ENCODE data around the gene PNMA8A. TPM values are rescaled to one million over a fixed set of nuclear protein-coding genes. Genes with fewer than 3 reads are reported as not detected.

Gene PNMA8A
- total and polyA plus RNA-seq, 4 donors = 0.37 to 13.1 (median 5.4) TPM

DNA sequence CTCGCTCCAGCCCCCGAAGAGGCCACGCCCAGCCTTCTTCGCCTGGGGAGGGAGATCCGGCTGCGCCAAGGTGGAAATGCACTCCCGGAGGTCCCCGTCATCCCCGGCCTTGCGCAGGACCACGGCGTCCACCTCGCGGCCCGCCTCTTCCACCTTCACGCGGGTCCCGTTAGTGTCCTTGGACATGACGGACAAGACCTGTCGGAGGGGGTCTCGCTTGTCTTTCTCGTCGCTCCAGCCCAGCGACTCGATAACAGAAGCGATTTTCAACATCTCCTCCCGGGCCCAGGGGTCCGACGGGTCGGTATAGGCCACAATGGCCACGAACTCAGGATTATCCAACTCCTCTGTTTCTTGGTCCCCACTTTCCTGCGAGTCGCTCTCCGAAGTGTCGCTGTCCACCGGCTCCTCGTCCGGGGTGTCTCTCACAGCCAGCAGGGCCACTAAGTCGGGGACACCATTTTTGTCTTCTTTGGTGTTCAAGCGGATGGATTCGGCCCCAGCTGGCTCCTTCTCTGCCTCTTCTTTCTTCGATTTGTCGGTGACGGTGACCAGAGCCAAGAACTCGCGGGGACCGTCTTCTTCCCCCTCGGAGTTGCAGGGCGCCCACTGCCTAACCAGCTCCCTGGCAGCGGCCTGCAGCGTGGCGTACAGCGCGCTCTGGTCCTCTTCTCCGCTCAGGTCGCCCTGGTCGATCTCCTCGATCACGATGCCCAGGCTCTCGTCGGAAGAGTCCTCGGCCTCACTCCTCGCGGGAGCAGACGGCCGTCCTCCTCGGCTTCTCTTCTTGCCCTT lies 23.0 kb upstream of the PNMA8A start:
- TF ChIP-seq, protein P1, sequence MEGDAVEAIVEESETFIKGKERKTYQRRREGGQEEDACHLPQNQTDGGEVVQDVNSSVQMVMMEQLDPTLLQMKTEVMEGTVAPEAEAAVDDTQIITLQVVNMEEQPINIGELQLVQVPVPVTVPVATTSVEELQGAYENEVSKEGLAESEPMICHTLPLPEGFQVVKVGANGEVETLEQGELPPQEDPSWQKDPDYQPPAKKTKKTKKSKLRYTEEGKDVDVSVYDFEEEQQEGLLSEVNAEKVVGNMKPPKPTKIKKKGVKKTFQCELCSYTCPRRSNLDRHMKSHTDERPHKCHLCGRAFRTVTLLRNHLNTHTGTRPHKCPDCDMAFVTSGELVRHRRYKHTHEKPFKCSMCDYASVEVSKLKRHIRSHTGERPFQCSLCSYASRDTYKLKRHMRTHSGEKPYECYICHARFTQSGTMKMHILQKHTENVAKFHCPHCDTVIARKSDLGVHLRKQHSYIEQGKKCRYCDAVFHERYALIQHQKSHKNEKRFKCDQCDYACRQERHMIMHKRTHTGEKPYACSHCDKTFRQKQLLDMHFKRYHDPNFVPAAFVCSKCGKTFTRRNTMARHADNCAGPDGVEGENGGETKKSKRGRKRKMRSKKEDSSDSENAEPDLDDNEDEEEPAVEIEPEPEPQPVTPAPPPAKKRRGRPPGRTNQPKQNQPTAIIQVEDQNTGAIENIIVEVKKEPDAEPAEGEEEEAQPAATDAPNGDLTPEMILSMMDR (IDR thresholded peaks at IDR 0.05; ENCODE audit: control extremely low read depth, extremely low read depth) = no peak
- Histone ChIP-seq H3K9me3 (ENCODE audit: control insufficient read depth in 4 of 4, insufficient read depth in 3 of 4, low read length in 3 of 4) (peaks cover 0 to 2% (median 0%) of the 10 kb centered on the region in 4 donors), H3K4me1 (ENCODE audit: control insufficient read depth in 5 of 5, insufficient read depth in 5 of 5, low read length in 5 of 5) (peaks cover 0 to 37% (median 2%) of the 10 kb centered on the region in 5 donors), H3K9ac (ENCODE audit: insufficient read depth in 1 of 2, low read length in 2 of 2) (no peak overlapping the region), H3K27me3 (ENCODE audit: control insufficient read depth in 3 of 3, insufficient read depth in 3 of 3, low read length in 2 of 3) (peaks cover 0 to 41% (median 3%) of the 10 kb centered on the region in 3 donors), H3K4me3 (no peak overlapping the region), H3K27ac (ENCODE audit: low read depth in 1 of 2, low read length in 1 of 2) (no peak overlapping the region), H3K36me3 (ENCODE audit: control insufficient read depth in 4 of 4, insufficient read depth in 4 of 4, low read length in 4 of 4) (no peaks in the 10 kb centered on the region)
- no peak for DNase-seq
- ATAC-seq (ENCODE audit: insufficient read depth, low FRiP score) = no peak
- 31 to 56% methylated on average over 67 of the region's 67 CpGs for WGBS, 2 donors

DNA sequence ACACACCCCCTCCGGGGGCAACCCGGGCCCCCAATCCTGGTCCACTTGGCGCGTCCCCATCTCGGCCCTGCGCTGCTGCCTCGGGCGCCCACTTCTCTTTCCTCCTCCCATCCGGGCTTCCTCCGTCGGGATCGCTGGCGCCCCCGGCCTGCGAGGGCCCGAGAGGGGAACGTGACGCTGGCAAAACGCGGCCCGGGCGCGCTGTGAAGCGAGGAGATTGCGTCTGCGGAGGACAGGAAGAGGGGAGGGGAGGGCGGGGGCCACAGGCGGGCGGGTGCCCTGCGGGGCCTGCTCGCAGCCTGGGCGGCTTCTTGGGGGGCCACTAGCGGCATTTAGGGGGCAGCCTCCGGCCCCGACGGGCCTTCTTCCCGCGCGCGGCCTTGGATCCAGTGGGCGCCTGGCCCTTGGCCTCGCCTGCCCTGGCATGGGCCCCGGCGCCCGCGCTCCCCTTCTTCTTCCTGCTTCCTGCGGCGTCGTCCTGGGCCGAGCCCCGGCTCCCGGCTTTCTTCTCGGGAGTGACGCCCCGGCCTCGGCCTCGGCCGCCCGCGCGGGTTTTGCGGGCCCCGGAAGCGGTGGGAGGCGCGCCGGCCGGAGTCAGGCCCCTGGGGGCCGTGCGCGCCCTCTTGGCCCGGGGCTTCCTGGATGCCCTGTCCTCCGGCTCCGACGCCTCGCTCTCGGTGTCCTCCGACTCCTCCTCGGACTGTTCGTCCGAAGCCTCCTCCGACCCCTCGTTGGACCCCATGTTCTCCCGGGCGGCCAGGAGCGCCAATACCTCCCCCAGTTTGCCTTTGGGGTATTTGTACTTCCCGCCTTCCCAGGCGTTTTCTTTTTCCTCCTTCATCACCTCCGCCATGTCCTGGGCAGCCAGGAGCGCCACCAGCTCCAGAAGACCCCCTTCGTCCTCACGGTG lies 22.1 kb upstream of the PNMA8A start:
- peaks cover 0 to 48% (median 7%) of the 10 kb centered on the region in 3 donors for H3K27me3 ChIP-seq (ENCODE audit: control insufficient read depth in 3 of 3, insufficient read depth in 3 of 3, low read length in 2 of 3)
- WGBS, 2 donors = 4 to 8% methylated on average over 82 to 92 of the region's 92 CpGs
- ATAC-seq (ENCODE audit: insufficient read depth, low FRiP score) (no peak), DNase-seq (peak; percentile 66 to 78 (median 72))
- no peak overlapping the region for H3K4me3 ChIP-seq
- peak overlapping the region in 1 of 2 donors; percentile 24 for H3K27ac ChIP-seq (ENCODE audit: low read depth in 1 of 2, low read length in 1 of 2)
- H3K4me1 ChIP-seq (ENCODE audit: control insufficient read depth in 5 of 5, insufficient read depth in 5 of 5, low read length in 5 of 5) = peaks cover 0 to 39% (median 2%) of the 10 kb centered on the region in 5 donors
- H3K9ac ChIP-seq (ENCODE audit: insufficient read depth in 1 of 2, low read length in 2 of 2) = no peak overlapping the region
- TF ChIP-seq, protein P1 (IDR thresholded peaks at IDR 0.05; ENCODE audit: control extremely low read depth, extremely low read depth) = no peak
- no peaks in the 10 kb centered on the region for H3K36me3 ChIP-seq (ENCODE audit: control insufficient read depth in 4 of 4, insufficient read depth in 4 of 4, low read length in 4 of 4)
- peaks cover 0 to 2% (median 0%) of the 10 kb centered on the region in 4 donors for H3K9me3 ChIP-seq (ENCODE audit: control insufficient read depth in 4 of 4, insufficient read depth in 3 of 4, low read length in 3 of 4)

DNA sequence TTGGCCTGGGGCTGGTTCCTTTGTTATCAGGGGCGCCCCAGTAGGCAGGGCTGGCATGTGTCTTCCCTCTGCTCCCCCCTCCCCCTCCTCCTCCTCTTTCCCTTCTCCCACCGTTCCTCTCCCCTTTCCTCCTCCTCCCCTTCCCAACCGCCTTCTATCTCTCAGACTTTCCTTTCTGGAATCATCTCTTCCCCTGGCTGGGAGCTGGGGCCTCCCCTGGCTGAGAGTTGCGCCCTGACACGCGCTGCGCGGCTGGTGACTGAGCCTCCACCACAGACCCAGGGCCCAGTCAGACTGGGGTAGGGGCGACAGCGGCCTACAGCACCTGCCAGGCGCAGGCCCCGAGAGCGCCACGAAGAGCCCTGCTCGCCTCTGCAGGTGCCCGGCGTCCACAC lies 21.5 kb upstream of the PNMA8A start:
- peaks cover 0 to 39% (median 2%) of the 10 kb centered on the region in 5 donors for H3K4me1 ChIP-seq (ENCODE audit: control insufficient read depth in 5 of 5, insufficient read depth in 5 of 5, low read length in 5 of 5)
- H3K36me3 ChIP-seq (ENCODE audit: control insufficient read depth in 4 of 4, insufficient read depth in 4 of 4, low read length in 4 of 4) = no peaks in the 10 kb centered on the region
- no peak overlapping the region for H3K9ac ChIP-seq (ENCODE audit: insufficient read depth in 1 of 2, low read length in 2 of 2)
- WGBS, 2 donors = 25 to 38% methylated on average over 17 of the region's 17 CpGs
- H3K27me3 ChIP-seq (ENCODE audit: control insufficient read depth in 3 of 3, insufficient read depth in 3 of 3, low read length in 2 of 3) = peaks cover 0 to 54% (median 9%) of the 10 kb centered on the region in 3 donors
- ATAC-seq (ENCODE audit: insufficient read depth, low FRiP score) = no peak
- H3K27ac ChIP-seq (ENCODE audit: low read depth in 1 of 2, low read length in 1 of 2) = no peak overlapping the region
- H3K9me3 ChIP-seq (ENCODE audit: control insufficient read depth in 4 of 4, insufficient read depth in 3 of 4, low read length in 3 of 4) = peaks cover 0 to 2% (median 0%) of the 10 kb centered on the region in 4 donors
- H3K4me3 ChIP-seq = no peak overlapping the region
- TF ChIP-seq, protein P1 (IDR thresholded peaks at IDR 0.05; ENCODE audit: control extremely low read depth, extremely low read depth) = no peak
- no peak for DNase-seq

Data from lung (tissue), 12 donors.